Hematopoietic multipotent progenitor cell treated with erythropoietin and hydrocortisone succinate and interleukin-3 and kit ligand, for 8 days (in vitro differentiated cells): Measurements from ENCODE around the gene FOSL2.

ENCODE experiments used
- DNase-seq: peaks from one replicate; pipeline ENCODE4 v3.0.0-alpha.2; 2015

FOSL2 gene

GRCh38 chr2:28392297-28393113 is at the start of gene FOSL2:
FOSL2 (plus strand) TSS chr2:28392858; CDS start chr2:28393721, 863 bp downstream.
- DNase-seq = peak; percentile 99

GRCh38 chr2:28343184-28343942 is 49.3 kb upstream of the FOSL2 start:
- DNase-seq = no peak

GRCh38 chr2:28343971-28344715 is 48.5 kb upstream of the FOSL2 start:
- DNase-seq = no peak

- no peak for DNase-seq
Measured at GRCh38 chr2:28344756-28345373, 47.8 kb upstream of the FOSL2 start.

GRCh38 chr2:28345619-28346018 is 47.0 kb upstream of the FOSL2 start:
- DNase-seq = no peak

GRCh38 chr2:28346587-28346986 is 46.1 kb upstream of the FOSL2 start:
- no peak for DNase-seq

GRCh38 chr2:28347193-28347592 is 45.5 kb upstream of the FOSL2 start:
- DNase-seq = no peak

- DNase-seq = no peak
Measured at GRCh38 chr2:28347596-28347995, 45.1 kb upstream of the FOSL2 start.

GRCh38 chr2:28348149-28348567 is 44.5 kb upstream of the FOSL2 start:
- DNase-seq = peak; percentile 34

GRCh38 chr2:28348921-28349320 is 43.7 kb upstream of the FOSL2 start:
- no peak for DNase-seq

GRCh38 chr2:28349546-28350165 is 43.0 kb upstream of the FOSL2 start:
- no peak for DNase-seq

- DNase-seq = no peak
Measured at GRCh38 chr2:28350196-28350595, 42.5 kb upstream of the FOSL2 start.

- DNase-seq = no peak
Measured at GRCh38 chr2:28350791-28351285, 41.8 kb upstream of the FOSL2 start.

GRCh38 chr2:28351621-28352020 is 41.0 kb upstream of the FOSL2 start:
- DNase-seq = no peak

GRCh38 chr2:28352104-28352503 is 40.6 kb upstream of the FOSL2 start:
- no peak for DNase-seq

GRCh38 chr2:28352610-28353195 is 40.0 kb upstream of the FOSL2 start:
- DNase-seq = no peak

- DNase-seq = peak; percentile 75
Measured at GRCh38 chr2:28354920-28355520, 37.6 kb upstream of the FOSL2 start.

- DNase-seq = peak; percentile 96
Measured at GRCh38 chr2:28355521-28356094, 37.0 kb upstream of the FOSL2 start.

- peak; percentile 97 for DNase-seq
Measured at GRCh38 chr2:28356095-28356911, 36.4 kb upstream of the FOSL2 start.

- peak; percentile 17 for DNase-seq
Measured at GRCh38 chr2:28357055-28357454, 35.6 kb upstream of the FOSL2 start.
